Osteocyte (in vitro differentiated cells): ENCODE data around the gene FXYD1. TPM values are rescaled to one million over a fixed set of nuclear protein-coding genes. Genes with fewer than 3 reads are reported as not detected.

Experiments
- DNase-seq: peaks from one replicate; pipeline ENCODE4 v3.0.0; 2021; ENCODE audit warnings: mixed read lengths; ENCODE audit not compliant: unreplicated experiment; ENCODE audit errors: extremely low spot score
- H3K27ac Mint-ChIP-seq: one replicate; pipeline ENCODE4 v1.8.0; 2021; ENCODE audit warnings: mild to moderate bottlenecking, mixed read lengths; ENCODE audit not compliant: unreplicated experiment
- H3K27me3 Mint-ChIP-seq: one replicate; pipeline ENCODE4 v1.8.0; 2021; ENCODE audit warnings: mixed read lengths; ENCODE audit not compliant: unreplicated experiment
- H3K36me3 Mint-ChIP-seq: one replicate; pipeline ENCODE4 v1.8.0; 2021; ENCODE audit warnings: mixed read lengths; ENCODE audit not compliant: unreplicated experiment
- H3K4me1 Mint-ChIP-seq: one replicate; pipeline ENCODE4 v1.8.0; 2021; ENCODE audit warnings: mixed read lengths; ENCODE audit not compliant: unreplicated experiment
- H3K4me3 Mint-ChIP-seq: one replicate; pipeline ENCODE4 v1.8.0; 2021; ENCODE audit warnings: mild to moderate bottlenecking, moderate library complexity, mixed read lengths; ENCODE audit not compliant: unreplicated experiment
- H3K9me3 Mint-ChIP-seq: one replicate; pipeline ENCODE4 v1.8.0; 2021; ENCODE audit warnings: mixed read lengths; ENCODE audit not compliant: unreplicated experiment
- total RNA-seq: library from RNA; stranded (reverse); gene quantifications from 2 replicates; pipeline ENCODE4 v1.2.1, GENCODE V29; 2021
- TF ChIP-seq, protein P1 (sequence below): fragments of 200-600 bp; sonication (generic); IDR thresholded peaks from 2 replicates; pipeline ENCODE4 v1.5.0; 2021; ENCODE audit warnings: antibody characterized with exemption, mild to moderate bottlenecking, moderate library complexity

Gene FXYD1
- total RNA-seq, 1 donor from 2014 or later, result 0.86 TPM

DNA sequence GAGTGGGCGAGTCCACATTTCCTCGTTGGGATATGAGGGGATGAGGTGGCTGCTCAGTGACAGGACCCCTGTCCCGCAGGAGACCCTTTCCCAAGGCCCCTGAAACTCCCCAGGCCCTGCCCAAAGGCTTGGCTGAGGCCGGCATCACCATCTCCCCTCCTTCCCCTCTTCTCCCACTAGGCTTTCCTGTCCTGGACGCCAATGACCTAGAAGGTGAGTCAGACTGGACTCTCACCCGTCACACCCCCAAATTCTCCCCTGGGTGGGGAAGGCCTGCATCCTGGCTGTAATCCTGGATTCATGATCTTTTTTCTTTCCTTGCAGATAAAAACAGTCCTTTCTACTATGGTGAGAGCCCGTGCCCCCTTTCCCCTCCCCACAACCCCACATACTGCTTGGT is 17.7 kb upstream of the FXYD1 start:
- Mint-ChIP-seq H3K4me3 (no peak overlapping the region), H3K36me3 (no peaks in the 10 kb centered on the region), H3K27me3 (peaks cover 21% of the 10 kb centered on the region), H3K27ac (no peak overlapping the region), H3K9me3 (no peaks in the 10 kb centered on the region), H3K4me1 (peaks cover 12% of the 10 kb centered on the region)
- TF ChIP-seq, protein P1, sequence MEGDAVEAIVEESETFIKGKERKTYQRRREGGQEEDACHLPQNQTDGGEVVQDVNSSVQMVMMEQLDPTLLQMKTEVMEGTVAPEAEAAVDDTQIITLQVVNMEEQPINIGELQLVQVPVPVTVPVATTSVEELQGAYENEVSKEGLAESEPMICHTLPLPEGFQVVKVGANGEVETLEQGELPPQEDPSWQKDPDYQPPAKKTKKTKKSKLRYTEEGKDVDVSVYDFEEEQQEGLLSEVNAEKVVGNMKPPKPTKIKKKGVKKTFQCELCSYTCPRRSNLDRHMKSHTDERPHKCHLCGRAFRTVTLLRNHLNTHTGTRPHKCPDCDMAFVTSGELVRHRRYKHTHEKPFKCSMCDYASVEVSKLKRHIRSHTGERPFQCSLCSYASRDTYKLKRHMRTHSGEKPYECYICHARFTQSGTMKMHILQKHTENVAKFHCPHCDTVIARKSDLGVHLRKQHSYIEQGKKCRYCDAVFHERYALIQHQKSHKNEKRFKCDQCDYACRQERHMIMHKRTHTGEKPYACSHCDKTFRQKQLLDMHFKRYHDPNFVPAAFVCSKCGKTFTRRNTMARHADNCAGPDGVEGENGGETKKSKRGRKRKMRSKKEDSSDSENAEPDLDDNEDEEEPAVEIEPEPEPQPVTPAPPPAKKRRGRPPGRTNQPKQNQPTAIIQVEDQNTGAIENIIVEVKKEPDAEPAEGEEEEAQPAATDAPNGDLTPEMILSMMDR, result no peak
- no peak for DNase-seq

DNA sequence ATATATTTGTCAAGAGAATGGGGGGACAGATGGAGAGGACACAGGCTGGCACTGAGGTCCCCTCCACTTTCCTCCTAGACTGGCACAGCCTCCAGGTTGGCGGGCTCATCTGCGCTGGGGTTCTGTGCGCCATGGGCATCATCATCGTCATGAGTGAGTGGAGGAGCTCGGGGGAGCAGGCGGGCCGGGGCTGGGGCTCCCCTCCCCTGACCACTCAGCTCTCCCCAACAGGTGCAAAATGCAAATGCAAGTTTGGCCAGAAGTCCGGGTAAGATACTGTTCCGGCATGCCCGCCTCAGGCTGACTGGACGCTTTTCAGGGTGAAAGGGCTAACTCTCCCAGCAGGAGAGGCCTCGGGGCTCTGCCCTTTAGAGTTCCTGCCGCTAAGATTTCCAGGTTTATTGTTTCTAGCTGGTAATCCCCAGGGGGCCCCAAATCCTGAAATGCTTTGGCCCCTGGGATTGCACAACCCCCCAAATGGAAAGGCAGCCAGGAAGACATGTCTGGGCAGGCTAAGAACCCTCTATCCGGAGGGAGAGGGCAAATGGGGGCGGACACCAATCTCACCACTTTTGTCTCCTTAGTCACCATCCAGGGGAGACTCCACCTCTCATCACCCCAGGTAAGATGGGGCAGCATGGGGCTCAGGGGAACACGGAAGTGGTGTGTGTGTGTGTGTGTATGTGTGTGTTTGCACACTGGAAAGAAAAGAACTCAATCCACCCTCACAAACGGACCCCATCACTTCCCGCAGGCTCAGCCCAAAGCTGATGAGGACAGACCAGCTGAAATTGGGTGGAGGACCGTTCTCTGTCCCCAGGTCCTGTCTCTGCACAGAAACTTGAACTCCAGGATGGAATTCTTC is 15.7 kb upstream of the FXYD1 start:
- Mint-ChIP-seq H3K36me3 (no peaks in the 10 kb centered on the region), H3K4me1 (peaks cover 14% of the 10 kb centered on the region)

DNA sequence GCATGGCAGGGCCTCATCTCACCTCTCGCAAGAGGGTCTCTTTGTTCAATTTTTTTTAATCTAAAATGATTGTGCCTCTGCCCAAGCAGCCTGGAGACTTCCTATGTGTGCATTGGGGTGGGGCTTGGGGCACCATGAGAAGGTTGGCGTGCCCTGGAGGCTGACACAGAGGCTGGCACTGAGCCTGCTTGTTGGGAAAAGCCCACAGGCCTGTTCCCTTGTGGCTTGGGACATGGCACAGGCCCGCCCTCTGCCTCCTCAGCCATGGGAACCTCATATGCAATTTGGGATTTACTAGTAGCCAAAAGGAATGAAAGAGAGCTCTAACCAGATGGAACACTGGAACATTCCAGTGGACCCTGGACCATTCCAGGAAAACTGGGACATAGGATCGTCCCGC is 15.1 kb upstream of the FXYD1 start:
- Mint-ChIP-seq H3K27me3 (peaks cover 15% of the 10 kb centered on the region), H3K9me3 (no peaks in the 10 kb centered on the region), H3K4me3 (no peak overlapping the region), H3K36me3 (no peaks in the 10 kb centered on the region), H3K4me1 (peaks cover 14% of the 10 kb centered on the region), H3K27ac (no peak overlapping the region)
- TF ChIP-seq, protein P1, result no peak
- no peak for DNase-seq

More for the DNA sequence above, 15.7 kb upstream of the FXYD1 start:
- H3K27me3 Mint-ChIP-seq, result peaks cover 15% of the 10 kb centered on the region
- no peak for DNase-seq
- no peak overlapping the region for H3K27ac Mint-ChIP-seq
- TF ChIP-seq, protein P1, result no peak
- no peak overlapping the region for H3K4me3 Mint-ChIP-seq
- no peaks in the 10 kb centered on the region for H3K9me3 Mint-ChIP-seq

DNA sequence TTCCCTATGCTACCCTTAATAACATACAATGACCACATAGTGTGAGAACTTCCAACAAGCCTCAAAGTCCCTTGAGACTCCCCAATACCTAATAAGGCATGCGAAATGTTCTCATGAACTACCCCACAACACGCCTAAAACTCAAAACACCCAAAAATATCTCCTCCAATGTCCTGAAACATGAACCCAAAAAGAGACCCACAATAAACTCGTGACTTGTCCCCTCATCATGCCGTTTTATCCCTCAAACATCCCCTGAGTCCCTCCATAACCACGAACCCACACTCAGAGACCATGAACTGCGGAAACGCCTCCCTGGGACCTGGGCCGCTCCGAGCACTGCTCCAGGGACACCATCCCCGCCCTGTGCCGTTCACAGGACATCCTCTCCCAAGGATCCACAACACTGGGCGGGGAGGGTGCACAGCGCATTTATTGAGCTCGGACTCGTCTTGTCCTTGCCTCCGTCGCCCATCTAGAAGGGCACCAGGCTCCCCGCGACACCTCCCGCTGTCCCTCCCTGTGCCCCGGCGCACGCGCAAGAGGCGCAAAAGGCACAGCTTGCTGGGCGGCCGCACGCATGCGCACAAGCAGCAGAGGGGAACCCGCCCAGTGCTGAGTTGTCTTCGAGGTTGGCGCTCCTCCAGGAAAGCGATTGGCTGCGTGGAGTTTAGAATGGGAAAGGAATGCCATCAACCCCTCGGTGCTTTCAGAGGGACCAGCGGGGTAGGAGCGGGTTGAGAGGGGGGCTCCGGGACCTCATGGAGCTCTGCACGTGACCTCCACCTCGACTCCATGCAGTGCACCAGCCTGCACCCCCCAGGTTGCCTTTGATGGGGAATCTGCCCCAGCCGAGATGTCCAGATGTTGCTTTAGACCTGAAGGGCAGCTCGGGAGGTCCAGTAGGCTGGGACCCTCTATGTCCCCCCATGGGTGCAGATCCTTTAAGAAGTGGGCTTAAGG is 14.2 kb upstream of the FXYD1 start:
- no peak overlapping the region for H3K4me3 Mint-ChIP-seq
- TF ChIP-seq, protein P1, result no peak
- H3K27me3 Mint-ChIP-seq, result peaks cover 20% of the 10 kb centered on the region
- H3K9me3 Mint-ChIP-seq, result no peaks in the 10 kb centered on the region
- H3K27ac Mint-ChIP-seq, result no peak overlapping the region
- H3K4me1 Mint-ChIP-seq, result peaks cover 14% of the 10 kb centered on the region
- no peaks in the 10 kb centered on the region for H3K36me3 Mint-ChIP-seq
- DNase-seq, result no peak

DNA sequence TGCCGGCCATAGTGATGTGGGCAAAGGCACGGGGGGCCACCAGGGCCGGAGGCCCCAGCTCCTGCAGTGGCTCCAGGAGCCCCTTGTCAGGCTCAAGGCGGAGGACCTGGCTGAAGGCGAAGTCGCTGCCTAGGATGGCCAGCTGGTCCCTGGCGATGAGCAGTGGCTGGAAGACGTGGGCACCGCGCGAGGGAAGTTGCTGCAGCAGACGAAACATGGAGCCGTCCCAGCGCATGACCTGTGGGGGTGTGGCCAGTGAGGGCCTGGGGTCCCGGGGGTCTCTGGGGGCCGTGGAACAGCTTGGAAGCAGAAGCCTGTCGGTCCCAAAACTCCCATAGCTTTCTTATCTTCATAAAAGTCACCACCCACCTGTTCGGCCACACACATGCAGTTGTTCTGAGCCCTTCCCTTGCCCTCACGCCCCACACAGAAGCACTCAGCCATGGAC is 13.3 kb upstream of the FXYD1 start:
- no peaks in the 10 kb centered on the region for H3K36me3 Mint-ChIP-seq
- DNase-seq, result no peak
- H3K4me1 Mint-ChIP-seq, result peaks cover 13% of the 10 kb centered on the region
- H3K27me3 Mint-ChIP-seq, result peaks cover 20% of the 10 kb centered on the region
- TF ChIP-seq, protein P1, result no peak
- H3K27ac Mint-ChIP-seq, result no peak overlapping the region
- no peaks in the 10 kb centered on the region for H3K9me3 Mint-ChIP-seq
- H3K4me3 Mint-ChIP-seq, result no peak overlapping the region
